Brain microvascular endothelial cell (primary cell): Measurements from ENCODE around the gene APRT.

Experiments used
- DNase-seq: peaks from one replicate; pipeline ENCODE4 v3.0.0-alpha.2; 2020
- H3K27ac ChIP-seq: fragments of 250-450 bp; sonication (Bioruptor Pico); 2 replicates; pipeline ENCODE4 v1.5.1; 2020; ENCODE audit warnings: mild to moderate bottlenecking, moderate library complexity
- H3K27me3 ChIP-seq: fragments of 250-450 bp; sonication (Bioruptor Pico); replicated peaks from 2 replicates; pipeline ENCODE4 v1.5.1; 2020; ENCODE audit warnings: mild to moderate bottlenecking
- H3K36me3 ChIP-seq: fragments of 250-450 bp; sonication (Bioruptor Pico); replicated peaks from 2 replicates; pipeline ENCODE4 v1.5.1; 2020; ENCODE audit warnings: mild to moderate bottlenecking
- H3K4me3 ChIP-seq: 2 replicates; pipeline ENCODE4 v1.5.1; 2011; ENCODE audit warnings: low read depth, mild to moderate bottlenecking, control low read depth, low read length, moderate library complexity
- CTCF ChIP-seq: IDR thresholded peaks from 2 replicates; pipeline ENCODE4 v1.5.1; 2011; ENCODE audit warnings: low read depth, mild to moderate bottlenecking, moderate library complexity, low read length, control low read depth, inconsistent platforms; ENCODE audit errors: missing control alignments
- in situ Hi-C: cut with HindIII; loops from 2 replicates; pipeline ENCODE4 v1.10.0; 2017; ENCODE audit warnings: low sequenced_read_pairs, low pct_ligation_motif_present

APRT gene

GRCh38 chr16:88784074-88784855 lies 27.5 kb downstream of the APRT start:
- peak overlapping the region; percentile 95 for H3K27ac ChIP-seq
- peak; percentile 76 for TF ChIP-seq CTCF
- H3K4me3 ChIP-seq = peak overlapping the region; percentile 65
- no peaks in the 10 kb centered on the region for H3K27me3 ChIP-seq
- in situ Hi-C loops = loop anchor here (10.0 kb wide), 1 partner anchor 99 kb away; the partner anchor contains the start of gene SNAI3
- H3K36me3 ChIP-seq = no peaks in the 10 kb centered on the region
- DNase-seq = peak; percentile 45

DNA sequence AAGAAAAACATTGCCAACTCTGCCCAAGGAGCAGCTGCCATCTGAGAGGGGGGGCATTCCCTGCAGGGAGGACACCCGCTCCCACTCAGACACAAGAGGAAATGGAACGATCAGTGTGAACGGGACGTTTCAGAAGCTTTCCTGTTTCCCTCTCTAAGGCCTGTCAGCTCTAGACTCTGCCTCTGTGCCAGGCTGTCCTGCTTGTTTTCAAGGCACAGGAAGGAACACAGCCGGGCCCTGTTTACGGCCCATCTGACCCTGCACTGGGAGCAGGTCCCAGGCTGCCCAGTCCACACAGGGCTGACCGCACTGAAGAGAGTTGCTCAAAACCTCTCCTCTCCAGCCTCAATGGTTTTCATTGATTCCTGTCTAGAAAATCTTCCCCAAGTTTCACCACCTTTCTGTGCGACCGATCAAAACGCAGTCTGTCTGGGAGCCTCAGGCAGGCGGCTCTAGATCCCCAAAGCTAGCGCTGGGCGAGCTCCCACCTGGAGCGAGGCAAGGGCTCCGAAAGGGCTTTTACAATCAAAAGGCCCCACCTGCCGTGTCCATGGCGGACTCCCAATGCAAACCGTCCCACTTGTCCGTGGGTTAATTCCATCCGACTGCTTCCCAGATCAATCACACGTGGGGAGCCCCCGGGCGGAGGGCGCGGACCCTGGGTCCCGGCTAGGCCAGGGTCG lies 28.2 kb downstream of the APRT start:
- in situ Hi-C loops = loop anchor here (10.0 kb wide), 1 partner anchor 99 kb away; the partner anchor contains the start of gene SNAI3
- Histone ChIP-seq H3K27ac (peak overlapping the region; percentile 95), H3K36me3 (no peaks in the 10 kb centered on the region), H3K4me3 (peak overlapping the region; percentile 65), H3K27me3 (no peaks in the 10 kb centered on the region)
- no peak for TF ChIP-seq CTCF
- no peak for DNase-seq

DNA sequence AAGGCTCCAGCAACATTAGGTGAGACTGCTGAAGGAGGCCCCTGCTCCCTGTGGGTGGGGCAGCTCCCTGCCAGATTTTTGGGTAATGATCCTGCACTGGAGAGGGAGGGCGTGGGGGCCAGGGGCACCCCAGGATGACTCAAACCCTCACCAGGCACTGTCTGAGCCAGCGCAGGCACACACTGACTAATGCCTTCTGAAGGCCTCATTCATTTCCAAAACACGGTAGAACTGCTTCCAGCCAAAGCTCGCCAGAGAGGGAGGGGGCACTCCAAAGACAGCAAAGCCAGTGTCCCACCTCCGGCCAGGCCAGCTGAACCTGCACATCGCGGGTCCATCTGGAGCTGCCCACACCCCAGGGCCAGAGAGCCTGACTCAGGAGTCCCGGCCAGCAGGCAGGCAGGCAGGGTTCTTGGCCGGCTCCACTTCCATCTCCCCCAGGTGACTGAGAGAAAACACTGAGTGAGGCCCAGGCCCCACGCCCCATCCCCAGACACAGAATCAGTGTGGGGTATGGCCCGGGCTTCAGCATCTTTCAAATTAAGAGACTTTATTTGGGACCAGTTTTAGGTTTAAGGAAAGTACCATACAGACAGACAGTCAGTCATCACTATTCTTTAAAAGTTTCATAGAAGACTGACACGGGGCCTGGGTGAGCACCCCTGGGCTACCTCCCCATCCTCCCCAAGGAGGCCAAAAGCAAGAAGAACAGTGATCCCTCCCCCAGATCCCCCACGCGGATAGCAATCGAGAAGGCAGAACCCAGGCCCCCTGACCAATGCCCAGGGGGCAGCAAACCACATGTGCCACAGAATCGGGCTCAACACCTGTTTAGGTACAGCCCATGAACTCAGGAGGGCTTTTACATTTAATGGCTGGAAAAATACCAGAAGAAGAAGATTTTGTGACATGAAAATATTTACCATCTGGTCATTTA lies 29.0 kb downstream of the APRT start:
- TF ChIP-seq CTCF = no peak
- peak; percentile 47 for DNase-seq
- in situ Hi-C loops = loop anchor here (10.0 kb wide), 1 partner anchor 98 kb away; the partner anchor contains the start of gene SNAI3
- Histone ChIP-seq H3K27me3 (no peaks in the 10 kb centered on the region), H3K36me3 (no peaks in the 10 kb centered on the region), H3K4me3 (peak overlapping the region; percentile 65), H3K27ac (peak overlapping the region; percentile 95)

DNA sequence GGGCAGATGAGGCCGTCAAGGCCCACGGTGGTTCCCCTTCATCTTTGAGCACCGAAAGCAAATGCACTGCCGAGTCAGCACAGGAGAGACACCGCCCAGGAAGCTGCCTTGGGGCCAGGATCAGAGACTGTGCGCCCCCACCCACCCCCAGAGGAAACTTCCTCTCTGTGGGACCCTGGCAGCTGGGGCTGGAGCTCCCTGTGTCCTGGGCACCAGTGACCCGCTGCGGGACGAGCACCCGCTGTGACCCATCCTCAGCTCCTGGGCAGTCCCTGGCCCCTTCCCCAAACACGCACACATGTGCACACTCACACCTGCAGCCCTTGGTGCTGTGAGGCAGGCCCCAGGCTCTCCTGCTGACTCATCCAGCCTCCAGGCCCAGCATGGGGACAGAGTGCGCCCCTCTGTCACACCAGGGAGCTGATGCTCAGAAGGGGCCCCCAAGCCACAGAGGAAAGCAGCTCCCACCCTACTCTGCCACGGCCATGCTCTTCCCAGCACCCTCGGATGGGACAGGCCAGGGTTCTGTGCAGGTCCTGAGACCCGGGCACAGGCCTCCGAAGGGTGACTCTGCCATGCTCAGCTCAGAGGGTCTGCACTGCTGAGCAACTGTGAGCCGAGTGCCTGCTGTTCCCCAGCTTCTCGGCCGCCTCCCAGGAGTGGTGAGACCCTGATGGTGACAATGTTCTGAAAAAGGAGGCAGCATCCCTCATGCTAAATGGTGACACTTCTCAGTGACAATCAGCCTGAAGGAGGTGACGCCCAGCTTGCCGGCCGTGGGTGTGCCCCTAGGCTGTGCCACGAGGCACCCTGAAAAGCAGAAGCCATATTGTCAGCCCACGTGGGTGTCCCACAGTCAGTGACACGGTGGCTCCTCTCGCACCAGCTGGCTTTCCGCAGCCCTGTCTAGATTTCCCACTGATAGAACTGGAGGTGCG lies 30.3 kb downstream of the APRT start:
- in situ Hi-C loops = loop anchor here (10.0 kb wide), 1 partner anchor 97 kb away; the partner anchor contains the start of gene SNAI3
- Histone ChIP-seq H3K4me3 (no peak overlapping the region), H3K36me3 (no peaks in the 10 kb centered on the region), H3K27ac (no peak overlapping the region), H3K27me3 (no peaks in the 10 kb centered on the region)
- no peak for TF ChIP-seq CTCF
- DNase-seq = no peak
